MM.1S (cell line): Measurements from ENCODE around the gene TOE1.

Experiments used
- DNase-seq: peaks from one replicate; pipeline ENCODE4 v3.0.0-alpha.2; 2015
- H2AFZ ChIP-seq: fragments of 300-600 bp; sonication (generic); 2 replicates; pipeline ENCODE4 v1.6.0; 2016; ENCODE audit warnings: antibody characterized with exemption, low read length
- H3F3A ChIP-seq: fragments of 300-600 bp; sonication (generic); 2 replicates; pipeline ENCODE4 v1.6.1; 2016; ENCODE audit warnings: mild to moderate bottlenecking, antibody characterized with exemption, low read length, moderate library complexity, mixed read lengths; ENCODE audit not compliant: insufficient read depth
- H3K27ac ChIP-seq: fragments of 300-600 bp; sonication (generic); 2 replicates; pipeline ENCODE4 v1.5.1; 2016; ENCODE audit warnings: mild to moderate bottlenecking, low read length
- H3K27me3 ChIP-seq: fragments of 300-600 bp; sonication (generic); replicated peaks from 2 replicates; pipeline ENCODE4 v1.6.0; 2016; ENCODE audit warnings: low read length; ENCODE audit not compliant: insufficient read depth
- H3K36me3 ChIP-seq: fragments of 300-600 bp; sonication (generic); replicated peaks from 2 replicates; pipeline ENCODE4 v1.6.1; 2016; ENCODE audit warnings: mild to moderate bottlenecking, low read length, mixed read lengths; ENCODE audit not compliant: insufficient read depth
- H3K4me1 ChIP-seq: fragments of 300-600 bp; sonication (generic); 2 replicates; pipeline ENCODE4 v1.6.1; 2016; ENCODE audit warnings: low read length, mixed read lengths
- H3K4me2 ChIP-seq: fragments of 300-600 bp; sonication (generic); 2 replicates; pipeline ENCODE4 v1.6.0; 2016; ENCODE audit warnings: low read depth, low read length
- H3K4me3 ChIP-seq: fragments of 300-600 bp; sonication (generic); 2 replicates; pipeline ENCODE4 v1.5.1; 2016; ENCODE audit warnings: low read length, mixed read lengths
- H3K79me2 ChIP-seq: fragments of 300-600 bp; sonication (generic); 2 replicates; pipeline ENCODE4 v1.6.1; 2016; ENCODE audit warnings: mixed run types, low read length, mixed read lengths
- H3K9ac ChIP-seq: fragments of 300-600 bp; sonication (generic); 2 replicates; pipeline ENCODE4 v1.6.1; 2016; ENCODE audit warnings: low read length, mixed read lengths
- H3K9me2 ChIP-seq: fragments of 300-600 bp; sonication (generic); replicated peaks from 2 replicates; pipeline ENCODE4 v1.6.1; 2016; ENCODE audit warnings: mild to moderate bottlenecking, low read length, mixed read lengths; ENCODE audit not compliant: insufficient read depth
- H3K9me3 ChIP-seq: fragments of 300-600 bp; sonication (generic); replicated peaks from 2 replicates; pipeline ENCODE4 v1.6.1; 2016; ENCODE audit warnings: mild to moderate bottlenecking, low read length, mixed read lengths; ENCODE audit not compliant: insufficient read depth
- H4K20me1 ChIP-seq: fragments of 300-600 bp; sonication (generic); 2 replicates; pipeline ENCODE4 v1.6.1; 2016; ENCODE audit warnings: mild to moderate bottlenecking, low read length, moderate library complexity, mixed read lengths; ENCODE audit not compliant: insufficient read depth
- CTCF ChIP-seq: fragments of 300-600 bp; sonication (generic); IDR thresholded peaks from 2 replicates; pipeline ENCODE4 v1.5.1; 2016; ENCODE audit warnings: antibody characterized with exemption, low read length, mixed read lengths
- EZH2 ChIP-seq: fragments of 300-600 bp; sonication (generic); optimal IDR thresholded peaks from 2 replicates; pipeline ENCODE3; 2017; ENCODE audit warnings: low read depth, mild to moderate bottlenecking, antibody characterized with exemption, low read length, mixed read lengths
- EZH2phosphoT487 ChIP-seq: fragments of 300-600 bp; sonication (generic); IDR thresholded peaks from 2 replicates; pipeline ENCODE4 v1.6.1; 2018; ENCODE audit warnings: antibody characterized with exemption, low read length

The TOE1 gene

GRCh38 chr1:45386219-45386618 is 46.2 kb downstream of the TOE1 start:
- Histone ChIP-seq H4K20me1 (no peaks in the 10 kb centered on the region), H3K36me3 (no peaks in the 10 kb centered on the region), H3K9ac (no peak overlapping the region), H2AFZ (no peak overlapping the region), H3K9me2 (no peaks in the 10 kb centered on the region), H3K9me3 (no peaks in the 10 kb centered on the region), H3K27ac (no peak overlapping the region), H3F3A (no peaks in the 10 kb centered on the region), H3K4me3 (no peak overlapping the region), H3K4me1 (no peaks in the 10 kb centered on the region), H3K4me2 (no peak overlapping the region), H3K79me2 (no peaks in the 10 kb centered on the region), H3K27me3 (no peaks in the 10 kb centered on the region)
- TF ChIP-seq EZH2phosphoT487 (no peak), CTCF (no peak), EZH2 (no peak)
- DNase-seq: no peak
